Measurements from ENCODE around the gene GALK2.

The GALK2 gene

DNA sequence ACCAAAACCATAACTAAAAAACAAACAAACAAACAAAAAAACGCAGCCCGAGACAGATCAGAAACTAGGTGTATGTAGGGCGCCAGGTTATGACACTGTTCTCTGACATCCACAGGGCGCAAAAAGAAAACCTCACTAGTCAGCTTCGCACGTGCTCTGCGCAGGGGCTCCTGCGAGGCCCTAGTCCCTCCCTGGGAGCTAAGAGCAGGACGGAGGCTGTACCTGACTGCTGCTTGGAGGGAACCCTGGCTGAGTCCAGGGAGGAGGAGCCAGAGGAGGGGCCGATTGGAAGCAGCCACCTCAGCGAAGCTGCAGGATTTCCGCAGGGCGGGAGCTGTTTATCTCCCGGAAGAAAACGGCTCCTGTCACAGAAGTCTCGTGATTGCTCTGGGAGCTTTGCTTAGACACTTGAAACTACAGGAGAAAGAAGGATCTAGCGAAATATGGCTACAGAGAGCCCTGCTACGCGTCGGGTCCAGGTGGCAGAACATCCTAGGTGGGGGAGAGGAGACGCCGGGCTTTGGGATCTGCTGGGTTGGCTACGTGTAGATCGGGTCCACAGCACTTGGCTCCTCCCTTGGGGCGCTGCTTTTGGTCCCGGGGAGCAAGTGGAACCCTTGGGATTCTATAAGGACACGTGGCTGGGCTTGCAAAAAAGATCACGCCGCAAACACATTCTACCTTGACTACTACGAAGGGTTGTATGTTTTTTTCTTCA is at the start of gene GALK2:
GALK2 (plus strand) TSS at position 368 of the 718 bp plus-strand sequence; CDS start at position 444, 76 bp downstream.
- peak; percentile 52 for DNase-seq (ENCODE audit: low read depth)

DNA sequence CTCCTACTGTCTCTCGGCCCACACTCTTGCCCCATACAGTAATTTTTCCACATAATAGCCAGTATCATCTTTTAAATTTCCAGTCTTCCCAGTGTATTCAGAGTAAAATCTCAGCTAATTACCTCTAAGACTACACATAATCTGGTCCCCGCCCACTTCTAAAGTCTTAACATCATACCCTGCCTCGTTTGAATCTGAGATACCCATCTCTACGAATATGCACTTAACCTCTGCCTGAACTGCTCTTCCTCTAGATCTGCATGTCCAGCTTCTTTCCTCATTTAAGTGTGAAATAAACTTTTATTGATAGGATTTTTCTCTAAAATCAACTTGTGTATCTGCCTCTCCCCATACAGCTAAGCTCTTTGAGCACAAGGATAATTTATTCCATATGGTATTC is 49.2 kb upstream of the GALK2 start:
- no peak for DNase-seq (ENCODE audit: low read depth)

DNA sequence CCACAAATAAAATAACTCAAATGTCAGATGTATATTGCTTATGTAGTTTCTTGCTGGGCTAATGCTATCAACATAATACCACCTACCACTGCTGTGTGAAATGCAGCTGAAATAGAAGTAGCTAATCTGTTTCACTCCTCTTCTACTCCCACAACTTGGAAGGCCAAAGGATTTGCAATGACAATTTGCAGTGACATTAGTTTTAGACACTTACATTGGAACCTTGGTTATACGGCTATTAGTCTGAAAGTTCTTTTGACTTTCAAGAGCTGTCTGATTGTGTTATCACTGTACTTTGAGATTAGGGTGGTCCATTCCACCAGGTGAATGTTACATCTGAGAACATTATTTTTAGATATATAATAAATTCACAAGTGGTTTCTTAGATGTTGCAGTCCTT is 48.1 kb upstream of the GALK2 start:
- no peak for DNase-seq (ENCODE audit: low read depth)

DNA sequence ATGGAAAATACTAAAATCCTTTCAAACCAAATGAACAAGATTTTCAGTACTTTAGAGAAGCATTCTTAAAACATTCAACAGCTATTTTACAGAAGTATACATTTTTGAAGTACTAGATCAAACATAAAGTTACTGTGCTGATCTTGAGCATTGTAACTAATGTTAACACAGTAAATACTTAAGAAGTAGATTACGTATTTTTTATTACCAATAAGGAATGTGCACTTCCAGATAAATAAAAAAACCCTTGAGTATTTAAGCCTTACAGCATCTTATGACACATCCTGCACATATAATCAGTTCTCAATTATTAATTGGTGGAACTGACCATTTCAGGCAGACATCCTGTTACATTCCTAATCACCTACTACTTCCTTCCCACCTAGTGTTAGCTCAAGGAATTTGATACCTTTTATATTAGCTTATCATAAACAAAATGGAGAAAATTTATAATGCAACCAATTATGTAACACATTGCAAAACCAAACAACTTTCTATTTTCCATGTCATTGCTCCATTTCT is 47.4 kb upstream of the GALK2 start:
- no peak for DNase-seq (ENCODE audit: low read depth)

DNA sequence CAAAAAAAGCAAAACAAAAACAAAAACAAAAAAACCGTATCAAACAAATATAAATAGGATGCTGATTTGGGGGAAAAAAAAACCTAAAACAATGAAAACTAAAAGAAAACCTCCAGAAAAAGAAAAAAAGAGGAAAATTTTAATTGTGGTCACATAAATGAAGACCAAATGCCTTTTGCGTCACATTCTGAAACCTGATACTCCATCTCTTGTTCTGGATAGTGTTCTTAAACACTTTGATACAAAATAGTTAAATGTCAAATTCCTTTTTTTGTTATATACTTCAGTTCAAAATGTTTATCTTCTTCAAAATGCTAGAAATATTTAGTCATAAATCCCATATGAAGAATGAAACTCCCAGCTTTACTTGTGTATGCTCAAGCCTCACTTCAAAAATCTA is 45.7 kb upstream of the GALK2 start:
- DNase-seq (ENCODE audit: low read depth): no peak

DNA sequence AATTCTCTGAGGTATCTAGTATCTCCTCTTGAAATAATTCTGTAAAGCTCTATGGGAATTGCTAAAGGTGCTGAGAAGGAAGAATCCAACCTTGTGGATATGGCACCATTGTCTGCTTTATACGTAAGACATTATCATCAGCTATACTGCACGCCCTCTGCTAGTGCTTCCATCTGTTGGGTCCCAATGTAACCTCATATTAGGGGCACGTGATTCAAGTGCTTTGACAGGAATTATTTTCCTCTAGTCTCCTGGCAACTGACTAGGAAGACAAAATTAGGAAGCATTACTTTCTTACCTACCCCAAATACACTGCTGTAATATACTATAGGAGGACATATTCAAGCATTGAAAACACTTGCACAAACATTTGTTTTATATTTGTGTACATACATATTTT is 38.6 kb upstream of the GALK2 start:
- no peak for DNase-seq (ENCODE audit: low read depth)

DNA sequence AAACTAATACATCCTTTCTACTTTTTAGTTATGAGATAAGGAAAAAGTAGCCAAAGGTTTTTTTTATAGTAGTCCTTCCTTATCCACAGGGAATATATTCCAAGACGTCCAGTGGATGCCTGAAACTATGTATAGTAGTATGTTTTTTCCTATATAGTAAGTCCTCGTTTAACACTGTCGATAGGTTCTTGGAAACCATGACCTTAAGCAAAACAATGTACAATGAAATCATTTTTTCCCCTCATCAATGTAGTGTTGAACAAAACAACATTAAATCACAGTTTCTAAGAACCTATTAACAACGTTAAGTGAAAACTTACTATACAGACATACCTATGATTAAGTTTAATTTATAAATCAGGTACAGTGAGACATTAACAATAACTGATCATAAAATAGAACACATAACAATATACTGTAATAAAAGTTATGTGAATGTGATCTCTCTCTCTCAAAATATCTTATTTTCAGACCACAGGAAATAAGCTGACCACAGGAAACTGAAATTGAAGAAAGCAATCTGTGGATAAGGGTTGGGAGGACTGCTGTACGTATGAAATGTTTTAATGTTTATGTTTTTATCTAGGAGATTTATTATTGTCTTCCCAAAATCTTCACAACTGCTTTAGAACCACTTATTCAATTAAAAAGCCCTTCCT is 35.2 kb upstream of the GALK2 start:
- DNase-seq (ENCODE audit: low read depth): no peak

DNA sequence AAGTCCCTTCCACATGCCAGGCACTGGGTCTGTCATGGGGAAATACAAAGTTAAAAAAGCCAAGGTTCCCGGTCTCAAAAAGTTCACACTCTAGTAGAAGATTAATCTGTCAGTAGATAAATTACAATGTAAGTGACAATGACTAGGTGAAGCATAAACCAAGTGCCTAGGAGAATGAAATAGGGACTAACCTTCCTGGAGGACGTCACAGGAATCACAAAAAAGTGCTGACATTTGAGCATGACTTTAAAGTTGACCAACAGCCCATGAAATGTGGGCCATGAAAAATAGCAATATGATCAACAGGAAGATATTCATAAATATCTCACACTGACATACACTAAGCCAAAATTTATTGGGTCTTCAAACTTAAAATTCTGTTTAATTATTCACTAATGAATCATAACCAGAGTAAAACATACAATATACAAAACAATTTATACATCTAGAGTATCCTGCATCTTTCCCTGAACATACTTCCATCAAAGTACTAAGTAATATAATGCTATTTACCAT is 34.6 kb upstream of the GALK2 start:
- no peak for DNase-seq (ENCODE audit: low read depth)

DNA sequence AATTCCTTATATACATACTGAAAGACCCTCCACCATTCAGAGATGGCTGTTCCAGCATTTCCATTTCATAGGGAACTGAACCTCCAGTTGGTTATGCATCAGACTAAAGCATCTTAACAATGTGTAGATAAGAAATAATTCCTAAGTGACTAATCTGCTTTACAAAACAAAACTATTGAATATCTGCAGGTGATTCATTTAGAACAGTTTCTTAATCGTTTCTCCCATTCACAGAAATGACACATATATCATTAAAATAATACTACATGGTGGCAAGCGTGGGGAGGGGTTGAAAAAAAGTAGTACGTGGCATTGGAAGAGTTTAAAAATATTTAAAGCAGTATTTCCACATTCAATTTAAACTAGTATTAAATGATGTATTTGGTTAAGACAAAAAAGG is 34.1 kb upstream of the GALK2 start:
- DNase-seq (ENCODE audit: low read depth): no peak

DNA sequence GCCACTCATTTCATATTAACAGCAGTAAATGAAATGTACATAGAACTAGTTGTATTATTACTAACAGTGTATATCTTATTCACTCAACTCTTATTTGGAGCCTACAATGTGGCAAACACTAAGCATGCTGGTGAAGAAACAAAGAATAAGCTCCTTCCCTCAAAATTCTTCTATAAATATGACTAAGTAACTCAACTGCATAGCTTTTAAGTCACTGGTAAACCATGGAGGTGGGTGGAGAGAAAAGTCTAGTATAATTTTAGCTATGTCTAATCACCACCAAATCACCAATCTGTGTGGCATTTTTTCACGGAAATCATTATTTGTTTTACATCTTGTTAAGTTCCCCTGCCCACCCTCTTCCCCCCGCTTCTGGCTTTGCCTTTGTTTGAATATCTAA is 32.2 kb upstream of the GALK2 start:
- no peak for DNase-seq (ENCODE audit: low read depth)

DNA sequence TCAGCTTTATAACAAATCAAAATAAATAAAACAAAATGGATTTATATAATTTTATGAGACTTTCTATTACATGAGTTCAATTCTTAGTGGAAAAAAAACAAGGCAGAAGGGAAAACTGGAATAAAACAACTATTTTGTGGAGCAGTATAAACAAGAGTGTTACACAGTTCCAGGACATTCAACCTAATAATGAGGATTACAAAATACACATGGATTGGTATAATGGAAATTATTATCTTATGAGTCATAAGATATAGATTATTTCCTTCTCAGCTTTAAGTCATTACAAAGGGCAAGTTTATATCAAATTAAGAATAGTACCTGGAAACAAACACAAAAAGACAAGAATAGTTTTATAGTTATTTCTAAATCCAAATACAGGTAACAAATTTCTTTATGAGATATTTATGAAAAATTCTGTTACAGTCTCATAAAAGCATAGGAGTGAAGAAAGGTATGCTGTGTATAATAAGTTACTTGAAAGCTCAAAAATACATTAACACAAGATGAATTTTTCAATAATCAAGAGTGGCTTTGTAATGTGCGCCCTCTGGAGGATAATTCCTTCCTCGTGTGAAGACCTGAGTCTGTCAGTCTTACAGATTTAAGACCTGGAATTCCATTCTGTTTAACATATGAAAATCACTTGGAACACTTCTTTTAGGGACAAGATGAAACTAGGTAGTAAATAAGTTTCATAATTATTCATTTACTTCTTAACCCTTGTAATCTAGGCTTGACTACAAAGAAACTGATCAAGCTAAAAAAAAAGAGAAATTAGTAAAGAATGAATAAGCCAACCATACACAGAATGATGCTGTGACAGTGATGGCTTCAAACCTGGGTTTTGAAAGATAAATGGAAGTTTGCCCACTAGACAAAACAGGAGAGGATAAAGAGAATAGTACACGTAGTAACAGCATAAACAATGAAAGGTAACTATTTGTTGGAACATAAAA is 24.1 kb upstream of the GALK2 start:
- DNase-seq (ENCODE audit: low read depth): no peak

DNA sequence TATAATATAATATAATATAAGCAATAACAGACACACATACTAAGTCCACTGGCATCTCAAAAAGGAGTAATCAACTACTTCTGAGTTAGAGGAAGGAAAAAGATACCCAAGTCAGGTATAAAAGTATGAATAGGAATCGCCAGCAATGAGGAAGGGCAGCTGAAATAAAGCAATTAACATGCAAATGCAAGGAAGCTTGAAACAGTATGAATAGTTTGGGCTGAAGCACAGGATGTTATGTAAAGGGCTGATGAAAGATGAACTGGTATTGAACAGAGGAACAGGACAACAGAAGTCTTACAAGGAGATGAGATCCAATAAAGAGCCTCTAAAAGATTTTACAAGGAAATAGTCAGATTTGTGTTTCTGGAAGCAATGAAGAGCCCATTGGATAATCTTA is 21.7 kb upstream of the GALK2 start:
- no peak for DNase-seq (ENCODE audit: low read depth)

DNA sequence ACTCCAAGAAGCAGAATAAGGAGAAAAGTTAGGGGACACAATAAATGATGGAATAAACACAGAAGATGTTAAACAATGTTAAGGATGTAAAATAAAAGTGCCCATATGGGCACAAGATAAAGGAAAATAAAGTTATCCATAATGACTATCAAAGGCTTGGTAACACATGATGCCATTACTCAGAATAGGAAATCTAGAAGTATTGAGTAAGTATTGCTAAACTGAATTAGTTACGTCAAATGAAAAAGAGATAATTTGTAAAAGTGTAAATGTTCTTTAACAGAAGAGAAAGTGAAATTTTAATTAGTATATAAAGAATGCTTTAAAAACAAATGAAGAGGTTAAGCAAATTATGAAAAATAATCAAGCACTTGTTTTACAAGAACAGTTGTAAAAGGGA is 21.3 kb upstream of the GALK2 start:
- DNase-seq (ENCODE audit: low read depth): no peak

DNA sequence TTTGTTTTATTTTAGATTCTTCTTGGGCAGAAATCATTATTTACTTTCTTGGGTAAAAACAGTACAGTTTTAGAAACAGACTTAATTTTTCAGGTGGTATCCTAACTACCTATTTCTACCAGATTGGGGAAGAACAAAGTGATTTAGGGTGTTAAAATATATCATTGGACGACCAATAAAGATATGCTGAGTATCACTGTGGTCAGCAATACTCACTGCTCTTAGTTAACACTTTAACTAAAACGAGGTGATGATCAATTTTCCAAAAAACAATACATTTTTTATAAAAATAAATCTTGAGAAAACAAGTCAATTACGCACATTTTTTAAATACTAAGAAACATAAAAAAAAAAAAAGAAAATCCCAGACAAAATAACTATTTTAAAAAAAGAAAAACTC is 18.2 kb upstream of the GALK2 start:
- no peak for DNase-seq (ENCODE audit: low read depth)

DNA sequence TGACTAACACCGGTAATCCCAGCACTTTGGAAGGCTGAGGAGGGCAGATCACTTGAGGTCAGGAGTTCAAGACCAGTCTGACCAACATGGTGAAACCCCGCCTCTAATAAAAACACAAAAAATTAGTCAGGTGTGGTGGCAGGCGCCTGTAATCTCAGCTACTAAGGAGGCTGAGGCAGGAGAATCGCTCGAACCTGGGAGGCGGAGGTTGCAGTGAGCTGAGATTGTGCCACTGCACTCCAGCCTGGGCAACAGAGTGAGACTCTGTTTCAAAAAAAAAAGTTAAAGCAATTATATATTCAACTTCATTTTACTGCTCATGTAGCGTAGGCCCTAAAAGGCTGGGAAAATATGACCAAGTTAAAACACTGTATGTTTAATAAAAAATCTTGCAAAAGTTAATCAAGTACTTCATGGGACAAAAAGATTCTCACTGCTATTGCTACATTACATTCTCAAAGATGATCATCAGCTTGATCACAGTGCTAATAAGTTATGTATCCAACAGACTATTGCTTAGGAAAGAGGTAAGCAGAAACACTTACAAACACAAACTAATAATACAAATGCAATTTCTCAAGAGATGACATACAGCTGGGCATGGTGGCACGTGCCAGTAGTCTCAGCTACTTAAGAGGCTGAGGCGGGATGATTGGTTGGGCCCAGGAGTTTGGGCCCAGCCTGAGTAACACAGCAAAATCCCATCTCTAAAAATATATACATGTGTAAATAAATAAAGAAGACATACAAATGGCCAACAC is 17.3 kb upstream of the GALK2 start:
- no peak for DNase-seq (ENCODE audit: low read depth)

DNA sequence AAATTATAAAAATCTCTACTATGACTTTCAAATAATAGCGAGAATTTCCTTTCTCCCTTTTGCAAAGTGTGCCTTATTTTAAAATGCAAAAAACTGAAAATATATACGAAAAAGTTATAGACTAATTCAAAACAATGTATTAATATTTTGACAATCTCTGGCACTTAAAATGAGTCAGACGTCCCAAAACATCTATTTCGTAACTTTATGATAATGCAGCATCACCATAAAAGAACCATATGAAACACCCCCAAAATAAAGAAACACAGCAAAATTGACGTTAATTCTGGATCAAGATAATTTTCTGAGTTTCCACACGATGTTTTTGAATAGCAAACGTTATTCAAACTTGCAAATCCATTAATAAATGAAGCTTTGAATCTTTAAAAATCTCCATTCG is 15.7 kb upstream of the GALK2 start:
- DNase-seq (ENCODE audit: low read depth): no peak

DNA sequence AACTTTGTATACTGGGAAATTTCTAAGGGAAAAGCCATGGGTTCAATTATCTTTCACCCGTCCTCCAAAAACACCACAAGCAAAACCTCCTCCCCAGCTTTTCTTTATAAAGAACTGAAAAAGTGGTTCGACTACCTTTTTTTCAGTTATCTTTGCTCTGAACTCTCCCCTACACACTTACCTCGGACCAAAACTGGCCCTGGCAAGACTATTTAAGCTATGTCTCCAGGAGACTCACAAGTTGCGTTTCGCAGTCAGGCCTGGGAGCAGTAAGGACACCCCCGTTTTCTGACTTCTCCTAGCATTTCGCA is 15.3 kb upstream of the GALK2 start:
- DNase-seq (ENCODE audit: low read depth): no peak

DNA sequence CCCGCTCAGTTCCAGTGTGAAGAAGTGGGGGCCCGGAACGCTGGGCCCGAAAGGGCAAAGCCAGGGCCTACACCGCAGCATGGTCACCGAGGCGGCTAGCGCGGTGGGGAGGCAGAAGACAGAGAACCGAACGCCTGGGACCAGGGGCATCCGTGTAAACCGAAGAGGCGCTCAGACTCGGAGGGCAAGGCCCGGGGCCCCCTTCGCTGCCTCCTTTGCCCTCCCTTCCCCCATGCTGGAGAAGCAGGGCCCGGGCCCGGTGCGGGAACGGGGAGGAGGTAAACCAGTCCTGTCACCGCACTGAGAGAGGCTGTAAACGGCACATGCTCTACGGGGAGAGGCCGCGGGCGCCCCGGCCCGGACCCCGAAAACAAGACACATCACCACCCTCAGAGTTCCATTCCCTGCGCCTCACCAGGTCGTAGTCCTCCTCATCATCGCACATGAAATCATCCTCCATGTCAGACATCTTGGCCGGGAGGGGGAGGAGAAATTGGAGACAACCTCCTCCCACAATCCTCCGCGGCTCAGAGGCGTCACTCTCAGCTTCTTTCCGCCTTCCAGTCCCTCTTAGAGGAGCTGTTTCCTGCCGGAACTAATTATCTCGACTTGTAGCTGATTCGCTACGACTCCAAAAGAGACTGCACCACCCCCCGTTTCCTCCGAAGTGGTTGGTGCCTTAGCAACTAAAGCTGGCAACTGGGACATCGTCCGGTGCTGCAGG is 14.8 kb upstream of the GALK2 start, which contains the start of gene COPS2:
COPS2 (minus strand) TSS at position 490 of the 724 bp plus-strand sequence; CDS start at position 469, 21 bp downstream.
- peak; percentile 82 for DNase-seq (ENCODE audit: low read depth)

DNA sequence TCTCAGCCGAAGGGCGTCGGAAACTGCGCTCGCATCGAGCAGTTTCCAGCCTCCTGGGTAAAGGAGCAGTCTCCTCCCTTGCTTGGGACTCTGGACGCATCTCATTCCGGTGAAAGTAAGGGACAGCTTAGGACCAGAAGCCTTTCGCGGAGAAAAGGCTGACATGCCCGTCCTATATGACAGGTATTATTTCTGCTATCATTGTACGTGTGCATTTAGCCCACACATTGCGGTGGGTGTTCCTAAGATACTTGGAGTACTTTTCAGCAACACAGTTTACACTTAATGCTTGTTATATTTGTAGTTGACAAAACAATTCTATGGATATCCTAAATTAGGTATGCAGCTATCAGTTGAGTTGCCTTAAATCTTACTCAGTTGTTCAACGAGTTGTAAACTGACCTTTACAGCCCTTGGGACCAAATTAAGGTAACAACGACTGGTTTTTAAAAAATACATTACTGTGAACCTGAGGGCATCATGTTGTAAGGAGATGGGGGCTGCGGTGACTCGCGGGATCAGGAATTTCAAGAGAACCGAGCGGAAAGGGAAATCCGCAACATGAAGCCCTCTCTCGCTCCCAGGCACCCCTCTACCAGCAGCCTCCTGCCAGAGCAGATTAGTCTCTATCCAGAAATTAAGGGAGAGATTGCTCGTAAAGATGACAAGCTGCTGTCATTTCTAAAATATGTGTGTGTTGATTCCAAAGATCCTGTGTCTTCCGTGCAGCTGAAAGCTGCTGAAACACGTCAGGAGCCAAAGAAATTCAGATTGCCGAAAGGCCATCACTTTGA is 14.0 kb upstream of the GALK2 start:
- no peak for DNase-seq (ENCODE audit: low read depth)

DNA sequence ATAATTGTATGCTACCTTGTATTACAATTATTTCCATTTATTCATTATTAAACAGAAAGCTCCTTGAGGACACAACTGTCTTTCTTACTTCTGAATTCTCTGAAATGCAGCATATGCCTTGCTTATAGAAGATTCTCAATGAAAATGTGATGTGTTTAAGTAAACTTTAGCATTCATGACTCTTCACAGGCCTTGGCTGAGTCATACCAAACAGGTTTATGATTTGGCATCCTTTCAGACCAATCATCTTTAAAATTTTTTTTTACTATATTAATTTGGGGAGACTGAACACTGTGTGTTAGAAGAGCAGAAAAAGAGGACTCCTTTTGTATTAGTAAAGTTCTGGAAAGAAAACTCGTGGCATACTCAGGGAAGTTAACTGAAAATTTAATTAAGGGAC is 6.4 kb upstream of the GALK2 start:
- DNase-seq (ENCODE audit: low read depth): no peak

Data from stimulated activated CD8-positive, alpha-beta memory T cell treated with anti-CD3 and anti-CD28 coated beads, Interleukin-12 subunit alpha, Interleukin-12 subunit beta, amount 100 ng/mL, for 4 hours (primary cell).